Measurements from ENCODE around the gene MYO1D. TPM values are rescaled to one million over a fixed set of nuclear protein-coding genes. Genes with fewer than 3 reads are reported as not detected.
A peak's percentile ranks its signal among the peaks of the same experiment; 100 is the strongest.

Gene MYO1D
- total RNA-seq, 1 donor from 2014 or later = 73.3 TPM

DNA sequence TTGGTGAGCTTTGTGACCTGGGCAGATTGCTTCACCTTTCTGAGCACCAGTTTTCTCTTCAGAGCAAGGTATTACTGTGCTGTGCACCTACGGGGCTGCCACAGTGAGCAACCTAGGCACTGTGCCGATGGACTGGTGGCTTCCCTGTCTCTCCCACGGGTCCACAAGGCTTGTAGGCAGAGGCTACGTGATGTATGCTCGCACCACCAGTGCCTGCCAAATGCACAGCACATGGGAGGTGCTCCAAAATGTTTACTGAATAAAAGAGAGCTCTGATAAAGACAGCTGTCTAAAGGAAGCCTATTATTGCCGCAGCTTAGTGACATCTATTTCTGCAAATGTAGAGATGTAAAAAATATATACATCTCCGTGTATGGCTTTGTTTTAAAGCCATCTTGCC lies 251.0 kb downstream of the MYO1D start:
- Histone ChIP-seq H3K36me3 (no peaks in the 10 kb centered on the region), H3K4me3 (no peak overlapping the region), H3K27ac (no peak overlapping the region), H3K9me3 (no peaks in the 10 kb centered on the region), H3K4me1 (no peaks in the 10 kb centered on the region), H3K27me3 (no peaks in the 10 kb centered on the region)
- TF ChIP-seq, protein P1, sequence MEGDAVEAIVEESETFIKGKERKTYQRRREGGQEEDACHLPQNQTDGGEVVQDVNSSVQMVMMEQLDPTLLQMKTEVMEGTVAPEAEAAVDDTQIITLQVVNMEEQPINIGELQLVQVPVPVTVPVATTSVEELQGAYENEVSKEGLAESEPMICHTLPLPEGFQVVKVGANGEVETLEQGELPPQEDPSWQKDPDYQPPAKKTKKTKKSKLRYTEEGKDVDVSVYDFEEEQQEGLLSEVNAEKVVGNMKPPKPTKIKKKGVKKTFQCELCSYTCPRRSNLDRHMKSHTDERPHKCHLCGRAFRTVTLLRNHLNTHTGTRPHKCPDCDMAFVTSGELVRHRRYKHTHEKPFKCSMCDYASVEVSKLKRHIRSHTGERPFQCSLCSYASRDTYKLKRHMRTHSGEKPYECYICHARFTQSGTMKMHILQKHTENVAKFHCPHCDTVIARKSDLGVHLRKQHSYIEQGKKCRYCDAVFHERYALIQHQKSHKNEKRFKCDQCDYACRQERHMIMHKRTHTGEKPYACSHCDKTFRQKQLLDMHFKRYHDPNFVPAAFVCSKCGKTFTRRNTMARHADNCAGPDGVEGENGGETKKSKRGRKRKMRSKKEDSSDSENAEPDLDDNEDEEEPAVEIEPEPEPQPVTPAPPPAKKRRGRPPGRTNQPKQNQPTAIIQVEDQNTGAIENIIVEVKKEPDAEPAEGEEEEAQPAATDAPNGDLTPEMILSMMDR (IDR thresholded peaks at IDR 0.05) = no peak
- intact Hi-C loops (cut with DNase I) = no loop called here
- DNase-seq (no peak), ATAC-seq (peak; percentile 23)

DNA sequence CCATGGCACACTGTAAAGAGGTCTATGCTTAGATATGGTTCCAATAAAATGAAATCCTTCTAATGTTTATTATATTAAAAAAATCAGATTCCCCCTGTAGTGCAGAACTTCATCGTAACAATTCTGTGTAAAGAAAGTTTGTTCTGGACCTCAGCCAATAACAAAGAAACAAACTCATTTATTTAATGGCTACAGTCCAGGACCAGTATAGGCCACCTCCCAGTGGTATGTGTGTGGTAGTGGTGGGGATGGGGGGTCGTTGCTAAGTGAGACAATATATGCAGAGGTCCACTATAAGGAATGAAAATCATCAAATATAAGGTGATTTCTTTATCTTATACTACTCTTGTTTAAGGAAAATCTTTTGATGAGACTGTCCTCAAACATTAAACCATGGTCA lies 253.7 kb downstream of the MYO1D start:
- ATAC-seq (no peak), DNase-seq (no peak)
- TF ChIP-seq, protein P1 (IDR thresholded peaks at IDR 0.05) = no peak
- H3K4me1 ChIP-seq = no peaks in the 10 kb centered on the region
- H3K27ac ChIP-seq = no peak overlapping the region
- H3K9me3 ChIP-seq = no peaks in the 10 kb centered on the region
- no peak overlapping the region for H3K4me3 ChIP-seq
- no peaks in the 10 kb centered on the region for H3K27me3 ChIP-seq
- intact Hi-C loops (cut with DNase I) = no loop called here
- H3K36me3 ChIP-seq = no peaks in the 10 kb centered on the region

DNA sequence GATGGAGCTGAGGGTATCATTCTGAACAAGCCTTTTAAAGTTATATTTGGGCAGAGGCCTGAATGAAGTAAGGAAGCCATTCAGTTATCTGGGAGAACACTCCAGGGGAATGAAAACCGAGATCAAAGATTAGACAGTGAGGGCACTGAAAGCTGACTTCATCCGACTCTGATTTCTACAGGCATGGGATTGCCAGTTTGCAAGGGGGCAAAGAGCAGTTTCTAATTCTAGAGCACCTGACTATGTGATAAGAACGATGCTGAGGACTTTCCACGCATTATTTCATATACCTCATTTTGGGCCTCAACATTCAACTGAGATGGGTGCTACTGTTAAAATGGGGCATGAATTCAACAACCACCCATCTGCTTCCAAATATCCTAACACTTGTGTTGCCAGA lies 254.4 kb downstream of the MYO1D start:
- no peak overlapping the region for H3K27ac ChIP-seq
- DNase-seq (no peak), ATAC-seq (no peak)
- TF ChIP-seq, protein P1 (IDR thresholded peaks at IDR 0.05) = no peak
- intact Hi-C loops (cut with DNase I) = no loop called here
- H3K4me1 ChIP-seq = no peaks in the 10 kb centered on the region
- H3K36me3 ChIP-seq = no peaks in the 10 kb centered on the region
- H3K27me3 ChIP-seq = no peaks in the 10 kb centered on the region
- no peak overlapping the region for H3K4me3 ChIP-seq
- no peaks in the 10 kb centered on the region for H3K9me3 ChIP-seq

DNA sequence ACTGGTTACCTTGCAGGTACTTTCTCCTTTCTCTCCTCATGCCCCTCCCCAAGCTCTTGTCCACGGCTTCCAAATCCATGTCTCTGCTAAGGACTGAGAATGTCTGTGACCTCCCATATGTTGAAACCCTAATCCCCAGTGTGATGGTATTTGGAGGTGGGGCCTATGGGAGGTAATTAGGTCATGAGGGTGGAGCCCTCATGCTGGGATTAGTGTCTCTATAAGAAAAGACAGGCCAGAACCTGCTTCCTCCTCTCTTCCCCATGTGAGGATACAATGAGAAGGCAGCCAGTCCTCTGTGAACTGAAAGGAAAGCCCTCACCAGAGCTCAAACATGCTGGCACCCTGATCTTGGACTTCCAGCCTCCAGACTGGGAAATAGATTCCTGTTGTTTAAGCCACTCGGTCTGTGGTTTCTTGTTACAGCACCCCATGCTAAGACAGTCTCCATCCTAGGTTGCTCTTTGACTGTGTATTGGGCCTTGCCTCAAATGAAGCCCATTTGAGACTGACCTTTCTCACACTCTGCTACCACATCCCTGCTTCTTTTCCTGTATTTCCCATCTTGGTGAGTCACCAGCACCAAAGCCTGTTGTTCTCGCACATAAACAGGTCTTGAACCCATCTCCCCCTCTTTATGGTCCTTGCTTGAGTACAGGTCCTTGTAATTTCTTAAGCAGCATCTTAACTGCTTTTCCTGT lies 255.2 kb downstream of the MYO1D start:
- Histone ChIP-seq H3K36me3 (no peaks in the 10 kb centered on the region), H3K27me3 (no peaks in the 10 kb centered on the region), H3K27ac (no peak overlapping the region), H3K9me3 (no peaks in the 10 kb centered on the region), H3K4me1 (no peaks in the 10 kb centered on the region), H3K4me3 (no peak overlapping the region)
- TF ChIP-seq, protein P1 (IDR thresholded peaks at IDR 0.05) = no peak
- ATAC-seq (no peak), DNase-seq (no peak)
- intact Hi-C loops (cut with DNase I) = no loop called here

DNA sequence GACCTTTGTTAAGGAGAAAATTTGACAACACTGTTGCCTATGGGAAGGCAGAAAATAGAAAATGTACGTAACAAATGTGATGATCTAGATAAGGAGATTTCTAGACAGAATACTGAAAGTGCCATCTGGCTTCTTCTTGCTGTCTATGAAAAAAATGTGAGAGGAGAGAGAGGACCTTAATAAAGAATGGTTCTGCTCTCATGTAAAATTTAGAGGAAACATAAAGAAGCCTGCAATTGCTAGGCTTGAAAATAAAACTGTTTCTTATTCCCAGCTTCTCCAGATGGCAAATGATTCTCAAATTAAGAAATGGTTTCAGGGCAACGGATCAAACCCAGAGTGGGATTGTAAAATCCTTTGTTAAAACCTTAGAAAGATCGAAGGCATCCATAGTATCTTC lies 261.6 kb downstream of the MYO1D start:
- Histone ChIP-seq H3K9me3 (no peaks in the 10 kb centered on the region), H3K4me3 (no peak overlapping the region), H3K4me1 (no peaks in the 10 kb centered on the region), H3K27me3 (no peaks in the 10 kb centered on the region), H3K36me3 (no peaks in the 10 kb centered on the region), H3K27ac (no peak overlapping the region)
- TF ChIP-seq, protein P1 (IDR thresholded peaks at IDR 0.05) = no peak
- DNase-seq (no peak), ATAC-seq (no peak)
- intact Hi-C loops (cut with DNase I) = no loop called here

DNA sequence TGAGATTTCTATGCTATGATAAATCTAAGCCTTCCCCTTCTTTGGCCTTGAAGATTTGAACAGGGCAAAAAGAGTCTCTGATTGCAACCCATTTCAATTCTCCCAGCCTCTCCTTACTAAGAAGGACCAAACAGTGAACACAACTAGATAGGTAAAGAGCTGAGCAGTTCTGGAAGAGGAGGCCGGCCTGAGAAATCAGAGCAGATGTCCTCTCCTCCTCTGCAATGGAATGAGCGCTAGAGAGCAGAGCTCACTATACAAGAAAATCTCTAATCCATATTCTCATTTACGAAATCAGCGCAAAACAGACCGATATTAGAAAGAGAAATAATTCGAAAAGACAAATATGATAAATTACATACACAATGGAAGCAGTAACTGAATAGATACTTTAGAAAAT lies 266.0 kb downstream of the MYO1D start:
- Histone ChIP-seq H3K9me3 (no peaks in the 10 kb centered on the region), H3K4me1 (no peaks in the 10 kb centered on the region), H3K27ac (no peak overlapping the region), H3K4me3 (no peak overlapping the region), H3K27me3 (no peaks in the 10 kb centered on the region), H3K36me3 (no peaks in the 10 kb centered on the region)
- intact Hi-C loops (cut with DNase I) = no loop called here
- TF ChIP-seq, protein P1 (IDR thresholded peaks at IDR 0.05) = no peak
- ATAC-seq (no peak), DNase-seq (no peak)

Data from upper lobe of right lung (tissue), 1 donor.